C4-2B (cell line): ENCODE data around the gene TECTA.

ENCODE experiments used
- CTCF ChIP-seq: fragments of 450-650 bp; conservative IDR thresholded peaks from 2 replicates; pipeline ENCODE4 v1.5.1; 2017; ENCODE audit warnings: mild to moderate bottlenecking
- ZFX ChIP-seq: fragments of 450-650 bp; IDR thresholded peaks from 2 replicates; pipeline ENCODE4 v1.6.1; 2017

- TF ChIP-seq CTCF (peak; percentile 17; the same call in 1 of the 2 replicates), ZFX (no peak)
Observed at GRCh38 chr11:121153472-121153871, 52.4 kb downstream of the TECTA start.
